HG03196 (cell line): ENCODE results near the gene ORC3.
"Not testable (repeated sequence)": the region's sequence is repeated elsewhere in the genome, so short reads cannot be mapped to it uniquely, and the experiment has no call there.

ENCODE experiments used
- ATAC-seq: cut with Tn5 transposase; IDR thresholded peaks from one replicate; pipeline ENCODE4 v1.9.1; 2021; ENCODE audit not compliant: unreplicated experiment

Gene ORC3

DNA sequence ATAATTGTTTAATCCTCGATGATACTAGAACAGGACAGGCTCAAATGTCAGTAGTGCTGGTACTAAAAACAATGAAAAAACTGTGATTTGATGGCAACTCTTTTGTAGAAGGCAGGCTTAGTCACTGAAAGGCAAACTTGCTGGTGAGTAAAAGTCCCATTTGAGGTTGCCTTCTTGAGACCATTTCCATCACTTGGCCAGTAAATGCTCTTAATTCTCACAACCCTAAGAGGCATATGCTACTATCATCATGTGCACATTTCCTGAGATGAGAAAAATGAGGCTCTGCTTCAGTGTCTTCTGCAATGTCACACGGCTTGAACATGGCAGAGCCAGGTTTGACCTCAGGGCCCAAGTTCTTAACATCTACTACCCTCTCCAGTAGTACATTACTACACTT is 102.2 kb downstream of the ORC3 start:
- no peak for ATAC-seq

DNA sequence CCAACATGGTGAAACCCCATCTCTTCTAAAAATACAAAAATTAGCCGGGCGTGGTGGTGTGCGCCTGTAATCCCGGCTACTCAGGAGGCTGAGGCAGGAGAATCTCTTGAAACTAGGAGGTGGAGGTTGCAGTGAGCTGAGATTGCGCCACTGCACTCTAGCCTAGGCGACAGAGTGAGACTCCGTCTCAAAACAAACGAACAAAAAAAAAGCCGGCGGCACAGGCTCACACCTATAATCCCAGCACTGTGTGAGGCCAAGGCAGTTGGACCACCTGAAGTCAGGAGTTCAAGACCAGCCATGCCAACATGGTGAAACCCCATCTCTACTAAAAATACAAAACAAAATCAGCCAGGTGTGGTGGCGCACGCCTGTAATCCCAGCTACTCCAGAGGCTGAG is 106.9 kb downstream of the ORC3 start:
- ATAC-seq = not testable (repeated sequence)

DNA sequence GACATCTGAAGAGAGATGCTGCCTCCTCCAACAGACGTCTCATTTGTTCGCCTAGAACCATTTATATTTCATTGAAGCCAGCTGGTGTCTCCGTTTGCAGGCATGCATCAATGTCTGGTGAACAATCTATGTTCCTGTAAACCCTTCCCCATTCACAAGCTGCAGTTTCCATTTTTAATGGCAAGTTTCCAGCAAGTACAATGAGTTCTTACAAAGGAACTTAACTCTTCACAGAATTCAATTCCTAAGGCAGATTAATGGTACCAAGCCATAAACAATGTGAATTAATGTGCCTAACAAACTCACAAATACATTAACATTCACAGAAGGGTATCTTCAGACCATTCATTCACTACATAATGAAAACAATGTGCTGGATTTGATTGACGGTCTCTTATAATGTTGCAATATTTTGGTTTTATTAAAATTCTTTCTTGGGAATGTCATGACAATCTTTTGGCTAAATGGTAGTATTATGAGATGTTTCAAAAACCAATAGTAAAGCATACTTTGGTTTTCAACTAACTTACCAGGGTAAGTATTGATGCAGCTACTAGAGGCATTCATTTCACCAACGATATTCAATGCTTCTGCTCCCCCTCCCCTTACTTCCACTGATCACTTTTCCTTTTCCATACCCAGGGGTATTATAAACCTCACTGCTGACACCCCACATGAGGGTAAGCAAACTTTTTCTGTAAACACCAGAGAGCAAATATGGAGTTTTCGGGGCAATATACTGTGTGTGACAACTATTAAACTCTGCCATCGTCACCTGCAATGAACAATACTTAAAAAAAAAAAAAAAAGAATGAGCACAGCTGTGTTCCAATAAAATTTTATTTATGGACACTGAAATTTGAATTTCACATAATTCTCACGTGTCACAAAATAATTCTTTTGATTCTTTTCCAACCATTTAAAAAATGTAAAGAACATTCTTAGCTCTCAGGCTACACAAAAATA is 107.9 kb downstream of the ORC3 start:
- no peak for ATAC-seq

DNA sequence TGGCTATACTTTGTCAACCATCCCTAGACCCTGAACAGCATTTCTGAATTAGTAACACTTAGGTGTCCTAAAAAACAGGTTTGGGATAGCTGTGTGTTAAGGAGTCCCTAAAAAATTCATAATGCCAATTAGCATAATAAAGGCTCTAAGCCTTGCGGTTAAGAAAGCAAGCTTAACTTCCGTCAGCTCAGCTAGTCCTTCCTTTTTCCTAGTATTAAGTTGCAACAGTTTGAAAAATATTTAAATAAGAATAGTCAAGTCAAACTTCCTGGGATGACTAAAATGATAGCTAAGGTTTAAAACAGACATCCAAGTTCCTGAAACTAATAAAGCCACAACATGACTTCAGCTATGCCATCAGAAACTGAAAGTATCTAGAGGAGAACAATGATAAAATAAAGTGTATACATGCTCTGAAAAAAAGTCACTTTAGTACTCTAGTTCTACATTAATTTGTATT is 108.6 kb downstream of the ORC3 start:
- ATAC-seq = no peak

DNA sequence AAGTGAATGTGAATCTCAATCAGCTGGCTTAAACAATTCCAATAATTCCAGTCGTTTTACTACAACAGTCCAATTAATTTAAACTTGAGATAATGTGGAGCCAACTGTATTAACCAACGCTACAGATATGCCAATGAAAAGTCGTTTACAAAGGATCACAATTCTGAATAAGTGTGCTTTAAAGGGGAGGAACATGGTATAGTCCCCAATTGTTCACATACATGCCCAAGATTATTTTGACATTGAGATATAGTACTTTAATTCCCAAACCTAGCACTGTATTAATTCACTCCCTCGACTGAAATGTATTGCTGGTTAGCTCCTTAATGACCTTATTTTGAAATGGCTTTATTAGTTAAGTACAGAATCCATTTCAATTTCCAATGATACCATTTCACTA is 109.6 kb downstream of the ORC3 start:
- no peak for ATAC-seq

DNA sequence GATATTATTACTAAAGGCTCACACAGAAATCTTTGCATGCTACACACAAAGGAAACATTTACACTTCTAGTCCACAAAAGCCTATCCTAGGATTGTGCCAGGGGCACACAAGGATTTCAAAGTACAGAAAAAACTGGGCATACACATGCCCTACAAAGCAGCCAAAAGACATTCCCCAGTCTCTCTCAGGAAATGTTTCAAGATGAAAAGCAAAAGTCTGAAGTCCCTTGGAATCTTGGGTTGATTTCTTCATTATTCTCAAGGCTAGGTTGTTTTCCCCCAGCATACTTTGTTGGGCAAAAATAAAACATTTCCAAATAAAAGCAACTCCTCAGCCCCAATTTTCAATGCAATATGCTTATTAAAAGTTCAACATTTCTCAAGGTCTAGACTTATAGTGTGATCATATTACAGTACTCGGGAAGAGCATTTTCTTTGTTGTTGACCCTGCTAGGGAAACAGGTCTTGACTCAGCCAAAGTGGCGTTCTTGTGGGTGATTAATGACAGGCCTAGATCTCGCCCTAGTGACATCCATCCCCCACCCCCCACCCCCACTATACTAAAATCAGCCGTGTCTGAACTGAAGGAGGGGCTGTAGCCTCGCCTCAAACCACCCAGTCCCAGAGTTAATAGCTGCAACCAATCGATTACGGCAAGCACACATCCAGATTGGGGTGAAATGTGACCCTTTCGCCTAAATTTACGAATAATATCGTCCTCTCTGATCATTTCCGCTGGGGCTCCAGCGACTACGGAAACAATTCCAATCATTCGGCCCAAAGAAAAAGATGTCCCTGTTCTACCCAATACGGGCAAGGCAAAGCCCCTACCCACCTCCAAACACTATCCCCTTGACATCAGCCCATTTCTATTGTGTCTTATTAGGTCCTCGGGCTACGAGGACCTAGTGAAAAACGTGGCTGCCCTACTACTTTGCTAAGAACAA is 110.7 kb downstream of the ORC3 start:
- no peak for ATAC-seq

DNA sequence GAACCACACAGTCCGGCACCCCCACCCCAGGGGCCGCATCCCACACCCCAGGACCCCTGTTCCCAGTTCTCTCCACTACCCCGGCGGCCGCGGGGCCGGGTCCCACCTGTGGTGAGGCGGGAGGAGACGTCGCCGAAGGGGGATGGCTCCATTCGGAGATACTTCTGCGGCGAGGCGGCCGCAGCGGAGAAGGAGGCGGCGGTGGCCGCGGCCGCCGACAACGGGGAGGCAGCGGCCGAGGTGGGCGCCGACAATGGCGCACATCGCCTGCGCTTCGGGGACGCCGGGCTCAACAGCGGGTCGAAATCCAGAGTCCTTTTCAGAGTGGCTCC is 111.4 kb downstream of the ORC3 start:
- peak; percentile 1 for ATAC-seq

DNA sequence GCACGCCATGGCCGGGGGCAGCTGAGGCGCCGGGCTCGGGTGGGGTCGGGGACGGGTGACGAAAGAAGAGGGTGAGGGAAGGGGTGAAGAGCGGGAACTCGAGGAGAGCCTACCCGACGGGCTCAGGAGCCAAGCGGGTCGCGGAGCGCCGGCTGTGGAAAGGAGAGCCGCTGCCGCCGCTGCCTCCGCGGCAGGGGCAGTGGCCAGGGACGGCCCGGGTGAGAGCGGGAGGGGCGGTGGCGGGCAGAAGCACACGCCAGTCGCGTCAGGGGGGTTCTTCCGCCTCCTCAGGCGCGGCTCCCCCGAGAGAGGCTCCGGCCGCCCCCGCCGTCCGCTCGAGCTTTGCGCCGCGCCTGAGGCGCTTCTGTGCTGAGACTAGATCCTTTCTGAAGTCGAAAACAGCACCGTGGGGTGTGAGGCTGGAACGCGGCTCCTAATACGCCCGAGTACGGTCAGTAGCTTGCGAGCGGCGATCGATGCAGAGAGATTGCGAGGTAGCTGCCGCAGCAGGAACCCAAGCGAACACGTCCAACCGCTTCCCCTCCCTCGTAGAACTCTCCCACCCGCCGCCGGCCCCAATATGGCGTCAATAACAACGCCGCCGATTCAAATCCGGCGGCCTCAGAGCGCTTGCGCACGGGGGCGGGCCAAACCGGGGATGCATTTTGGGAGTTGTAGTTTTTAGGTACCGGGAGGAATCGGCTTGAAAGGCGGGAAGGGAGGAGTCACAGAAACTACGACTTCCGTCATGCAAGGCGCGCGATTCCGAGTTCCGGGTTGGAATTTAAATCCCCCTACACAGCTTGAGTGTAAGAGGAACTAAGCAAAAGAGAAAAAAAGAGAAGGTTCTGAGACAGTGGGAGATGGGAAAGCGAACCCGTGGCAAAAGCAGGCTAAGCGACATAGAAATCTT is 112.0 kb downstream of the ORC3 start, which contains the start of gene AKIRIN2:
Gene AKIRIN2 (minus strand): TSS at position 558 of the 913 bp plus-strand sequence. CDS start 549 bp downstream, at position 9.
- peak; percentile 71 for ATAC-seq

DNA sequence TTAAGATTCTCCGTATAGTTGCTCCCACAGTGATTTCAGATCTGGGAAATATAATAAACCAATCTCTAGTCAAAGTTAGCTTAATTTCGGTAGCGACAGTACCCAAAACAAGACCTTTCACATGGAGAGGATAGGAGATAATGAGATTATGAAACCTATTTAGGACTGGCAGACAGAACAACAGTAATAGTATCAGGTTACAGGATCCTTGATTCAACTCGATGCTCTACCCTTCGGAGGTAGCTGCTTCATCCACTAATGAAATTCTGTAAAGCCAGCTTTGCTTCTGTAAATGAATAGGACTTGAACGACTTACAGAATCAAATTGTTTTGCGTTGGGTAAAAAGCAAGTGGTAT is 112.6 kb downstream of the ORC3 start:
- ATAC-seq = no peak

DNA sequence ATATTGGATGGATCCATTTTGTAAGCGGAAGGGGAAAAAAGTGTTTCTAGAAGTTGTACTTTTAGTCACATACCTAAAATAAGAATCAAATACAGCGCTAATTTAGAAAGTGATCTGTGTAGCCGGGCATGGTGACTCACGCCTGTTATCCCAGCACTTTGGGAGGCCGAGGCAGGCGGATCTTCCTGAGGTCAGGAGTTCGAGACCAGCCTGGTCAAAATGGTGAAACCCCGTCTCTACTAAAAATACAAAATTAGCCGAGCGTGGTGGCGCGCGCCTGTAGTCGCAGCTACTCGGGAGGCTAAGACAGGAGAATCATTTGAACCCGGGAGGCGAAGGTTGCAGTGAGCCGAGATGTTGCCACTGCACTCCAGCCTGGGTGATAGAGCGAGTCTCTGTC is 113.1 kb downstream of the ORC3 start:
- ATAC-seq = not testable (repeated sequence)

DNA sequence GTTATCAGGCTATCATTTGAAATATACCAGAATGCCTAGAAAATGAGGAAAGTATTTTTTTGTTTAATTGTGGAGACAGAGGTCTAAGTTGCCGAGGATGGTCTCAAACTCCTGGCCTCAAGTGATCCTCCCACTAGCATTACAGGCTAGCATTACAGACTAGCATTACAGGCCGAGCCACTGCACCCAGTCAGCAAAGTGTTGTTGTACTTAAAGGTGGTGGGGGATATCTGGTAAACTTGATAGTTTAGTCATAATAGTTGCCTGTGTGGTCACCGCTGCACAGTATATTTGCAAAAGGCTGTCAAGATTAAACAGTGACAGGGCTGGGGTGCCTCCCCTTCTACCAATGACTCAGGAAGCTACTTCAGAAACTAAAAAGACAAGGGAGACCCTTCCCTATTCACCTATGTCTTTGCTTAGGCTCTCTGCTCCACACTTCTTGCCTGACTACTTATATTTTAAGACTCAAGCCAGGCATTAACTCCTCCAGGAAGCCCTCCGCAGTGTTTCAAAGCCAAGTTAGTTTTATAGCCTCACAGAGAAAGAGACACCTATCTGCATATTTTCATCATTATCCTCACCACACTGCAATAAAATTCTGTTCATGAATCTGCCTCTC is 115.2 kb downstream of the ORC3 start:
- ATAC-seq = peak; percentile 53

DNA sequence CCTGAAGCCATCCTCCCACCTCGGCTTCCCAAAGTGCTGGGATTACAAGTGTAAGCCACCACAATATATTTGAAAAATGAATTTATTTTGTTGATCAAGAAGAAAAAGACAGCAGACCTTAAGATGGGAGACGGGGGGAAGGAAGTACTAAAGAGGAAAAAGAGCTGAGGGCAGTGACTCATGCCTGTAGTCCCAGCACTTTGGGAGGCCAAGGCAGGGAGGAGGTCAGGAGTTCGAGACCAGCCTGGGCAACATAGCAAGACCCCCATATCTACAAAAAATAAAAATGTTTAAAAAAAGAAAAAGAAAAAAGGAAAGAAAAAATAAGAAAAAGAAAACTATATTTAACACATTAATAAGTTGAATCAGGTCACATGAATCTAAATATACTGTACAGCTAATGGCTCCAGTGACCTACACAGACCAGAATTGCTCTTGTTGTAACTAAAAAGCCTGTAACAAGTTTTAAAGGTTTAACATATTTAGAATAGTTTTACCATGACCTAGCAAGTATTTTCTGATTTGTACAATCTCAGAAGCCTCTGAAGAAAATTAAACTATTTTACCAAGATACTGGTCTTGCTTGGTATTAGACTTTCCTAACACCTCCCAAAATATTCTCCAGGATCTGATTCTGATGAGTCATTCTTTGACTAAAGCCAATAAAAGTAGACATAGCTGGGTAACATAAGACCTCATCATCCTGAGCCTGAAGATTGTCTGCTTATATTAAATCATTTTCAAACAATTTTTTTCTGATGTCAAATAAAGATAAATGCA is 116.4 kb downstream of the ORC3 start:
- ATAC-seq = no peak

DNA sequence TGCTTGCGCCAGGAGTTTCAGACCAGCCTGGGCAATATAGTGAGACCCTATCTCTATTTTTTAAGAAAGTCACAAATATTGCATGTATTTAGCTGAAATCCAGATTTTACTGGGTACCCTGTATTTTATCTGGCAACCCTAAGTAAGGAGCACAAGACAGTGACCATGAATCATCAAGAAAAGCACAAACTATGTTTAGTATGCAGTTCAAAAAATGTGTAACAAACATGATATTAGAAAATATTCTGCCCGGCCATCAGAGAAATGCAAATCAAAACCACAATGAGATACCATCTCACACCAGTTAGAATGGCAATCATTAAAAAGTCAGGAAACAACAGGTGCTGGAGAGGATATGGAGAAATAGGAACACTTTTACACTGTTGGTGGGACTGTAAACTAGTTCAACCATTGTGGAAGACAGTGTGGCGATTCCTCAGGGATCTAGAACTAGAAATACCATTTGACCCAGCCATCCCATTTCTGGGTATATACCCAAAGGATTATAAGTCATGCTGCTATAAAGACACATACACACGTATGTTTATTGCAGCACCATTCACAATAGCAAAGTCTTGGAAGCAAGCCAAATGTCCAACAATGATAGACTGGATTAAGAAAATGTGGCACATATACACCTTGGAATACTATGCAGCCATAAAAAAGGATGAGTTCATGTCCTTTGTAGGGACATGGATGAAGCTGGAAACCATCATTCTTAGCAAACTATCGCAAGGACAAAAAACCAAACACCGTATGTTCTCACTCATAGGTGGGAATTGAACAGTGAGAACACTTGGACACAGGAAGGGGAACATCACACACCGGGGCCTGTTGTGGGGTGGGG is 118.9 kb downstream of the ORC3 start:
- ATAC-seq = not testable (repeated sequence)

DNA sequence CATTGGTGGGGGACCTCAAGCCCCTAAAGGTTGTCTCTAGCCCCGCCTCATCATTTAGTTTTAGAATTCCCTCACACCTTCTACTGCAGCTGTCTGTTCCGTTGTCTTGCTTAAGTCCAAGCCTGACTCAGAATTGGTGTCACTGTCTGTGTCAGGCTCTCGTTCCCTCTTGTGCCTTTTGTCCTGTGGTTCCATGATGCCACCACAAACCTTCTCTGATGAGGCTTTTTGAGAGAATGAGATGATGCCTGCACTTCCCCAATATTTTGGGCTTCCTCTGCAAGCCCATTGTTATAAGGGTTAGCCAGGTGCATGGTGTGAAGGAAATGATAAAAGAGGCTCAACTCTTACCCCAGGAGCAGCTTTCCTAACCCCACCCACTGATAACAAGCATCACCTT is 120.2 kb downstream of the ORC3 start:
- no peak for ATAC-seq

DNA sequence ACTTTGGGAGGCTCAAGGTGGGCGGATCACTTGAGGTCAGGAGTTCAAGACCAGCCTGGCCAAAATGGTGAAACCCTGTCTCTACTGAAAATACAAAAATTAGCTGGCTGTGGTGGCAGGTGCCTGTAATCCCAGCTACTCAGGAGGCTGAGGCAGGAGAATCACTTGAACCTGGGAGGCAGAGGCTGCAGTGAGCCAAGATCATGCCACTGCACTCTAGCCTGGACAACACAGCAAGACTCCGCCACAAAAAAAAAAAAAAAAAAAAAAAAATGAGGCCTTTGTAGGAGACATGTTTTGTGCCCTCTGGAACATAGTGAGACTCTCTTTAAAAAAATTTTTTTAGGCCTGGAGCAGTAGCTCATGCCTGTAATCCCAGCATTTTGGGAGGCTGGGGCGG is 122.8 kb downstream of the ORC3 start:
- ATAC-seq = not testable (repeated sequence)

DNA sequence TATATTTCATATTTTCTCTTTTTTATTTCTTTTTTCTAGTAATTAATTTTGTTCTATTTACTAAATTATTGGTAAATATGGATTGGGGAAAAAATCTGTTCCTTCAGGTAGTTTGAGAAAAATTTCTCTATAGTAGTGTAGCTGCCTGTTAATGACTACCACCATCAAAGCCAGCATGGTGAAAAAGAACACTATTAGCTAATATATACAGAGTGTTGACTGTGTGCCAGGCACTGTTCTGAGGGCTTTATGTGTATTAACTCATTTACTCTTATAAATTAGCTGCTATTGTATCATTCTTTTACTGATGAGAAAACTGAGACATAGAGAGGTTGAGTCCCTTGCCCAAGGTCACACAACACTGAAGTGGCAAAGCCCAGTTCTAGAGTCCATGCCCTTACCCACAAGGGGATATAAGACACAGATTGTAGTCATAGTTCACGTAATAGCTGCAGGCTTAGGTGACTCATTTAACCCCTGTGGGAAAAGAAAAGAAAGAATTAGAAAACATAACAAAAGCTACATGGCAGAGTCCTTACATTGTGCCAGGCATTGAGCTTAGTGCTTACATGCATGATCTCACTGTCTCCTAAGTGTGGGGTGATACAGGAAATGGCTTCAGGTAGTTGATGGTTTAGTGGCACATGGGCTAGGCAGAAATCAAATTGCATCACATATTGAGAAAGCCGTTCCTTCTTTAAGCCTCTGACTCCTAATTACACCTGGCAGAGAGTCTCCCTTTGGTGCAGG is 124.3 kb downstream of the ORC3 start:
- peak; percentile 62 for ATAC-seq
